Heart right ventricle (tissue), 16 donors: ENCODE data around the gene PMS2. TPM values are rescaled to one million over a fixed set of nuclear protein-coding genes. Genes with fewer than 3 reads are reported as not detected.
"Not testable (repeated sequence)": the region's sequence is repeated elsewhere in the genome, so short reads cannot be mapped to it uniquely, and the experiment has no call there.

Experiments used
- ATAC-seq, 8 donors: fragments of 200-7000 bp; cut with Tn5 transposase; one replicate each; pipeline ENCODE4 v1.9.1; 2020; ENCODE audit warnings: mild to moderate bottlenecking in 8 of 8, moderate library complexity in 8 of 8, moderate number of reproducible peaks in 1 of 8
- DNase-seq, 2 donors: peaks; one replicate each; pipeline ENCODE4 v3.0.0-alpha.2; 2020
- H3K27ac ChIP-seq, 10 donors: fragments of 200-600 bp; sonication (generic) in 2 of 10; one replicate each; pipeline versions ENCODE4 v1.5.0 to v1.8.0; 2020 to 2022; ENCODE audit warnings: mild to moderate bottlenecking in 3 of 10
- H3K27me3 ChIP-seq, 7 donors: fragments of 200-600 bp; one replicate each; pipeline ENCODE4 v1.8.0; 2021 to 2022; ENCODE audit warnings: mild to moderate bottlenecking in 2 of 7
- H3K36me3 ChIP-seq, 9 donors: fragments of 200-600 bp; sonication (generic) in 1 of 9; one replicate each; pipeline versions ENCODE4 v1.5.0 to v1.8.0; 2020 to 2022; ENCODE audit warnings: mild to moderate bottlenecking in 2 of 9
- H3K4me1 ChIP-seq, 9 donors: fragments of 200-600 bp; sonication (generic) in 1 of 9; one replicate each; pipeline versions ENCODE4 v1.5.0 to v1.8.0; 2020 to 2022; ENCODE audit warnings: mild to moderate bottlenecking in 4 of 9
- H3K4me3 ChIP-seq, 10 donors: fragments of 200-600 bp; sonication (generic) in 2 of 10; one replicate each; pipeline versions ENCODE4 v1.5.0 to v1.8.0; 2020 to 2022; ENCODE audit warnings: mild to moderate bottlenecking in 7 of 10, moderate library complexity in 2 of 10
- H3K9me3 ChIP-seq, 11 donors: fragments of 200-600 bp in 10 of 11; sonication (generic) in 2 of 11; one replicate each; pipeline versions ENCODE4 v1.5.0 to v1.8.0; 2013 to 2022; ENCODE audit warnings: mild to moderate bottlenecking in 2 of 11, control low read depth in 1 of 11, moderate library complexity in 1 of 11
- CTCF ChIP-seq, 9 donors: fragments of 200-600 bp; sonication (generic) in 2 of 9; IDR thresholded peaks; one replicate each; pipeline versions ENCODE4 v1.5.0 to v1.8.0; 2021 to 2022; ENCODE audit warnings: antibody characterized with exemption in 9 of 9, mild to moderate bottlenecking in 5 of 9, moderate library complexity in 1 of 9
- WGBS, 2 donors: extraction: QIAGEN DNeasy Blood & Tissue Kit; methylation state at CpG; one replicate each; pipeline ENCODE4 v1.1.7; 2013; ENCODE audit warnings: inconsistent platforms in 1 of 2; 5-methylcytosine and 5-hydroxymethylcytosine counted together
- intact Hi-C, 10 donors: fragments of 100-400 bp; cut with DNase I; formaldehyde crosslinking; loops; one replicate each; pipeline versions ENCODE4 v1.11.1 to v1.14.2; 2022
- long read RNA-seq, 3 donors: library from polyadenylated mRNA; unstranded; transcript quantifications; one replicate each; pipeline ENCODE4 v2.0.0, GENCODE V29; 2020 to 2021
- polyA plus RNA-seq, 2 donors: library from polyadenylated mRNA; stranded (reverse); fragments of 200-250 nt; gene quantifications; one replicate each; pipeline ENCODE4 v1.2.3, GENCODE V29; 2013
- total RNA-seq, 10 donors: library from RNA; stranded (reverse); fragmentation: NEBNext Ultra II Directional in 3 of 10; extraction: Animal tissue kit (Norgen Biotek cat#: 25700) in 3 of 10; gene quantifications; one replicate each; pipeline versions ENCODE4 v1.2.1 to v1.2.4, GENCODE V29; 2021 to 2023
- donor health status: Arrhythmogenic right ventricular cardiomyopathy.
- donor health status: ischemic (EF 13 %, LVEDD 7.1; RV severe dilation, severe dysfunction).
- donor health status: healthy with polysubstance abuse.
- donor health status: DM: no; HTN: yes; CAD: no.
- donor health status: DM: no; HTN: no; CAD: no.
- donor health status: ischemic (EF 25% LVEDD 6.9; RV normal size, moderate dysfunction).
- donor health status: ischemic (EF 25% LVEDD 5.7; RV mildly dilated, moderate dysfunction).
- donor health status: healthy.
- donor health status: DM: yes; HTN: yes; CAD: no.
- donor health status: Ischemic cardiomyopathy.
- donor health status: ischemic (EF 35%, LVEDD 5.7; RV mildly dilated, moderate dysfunction).
- donor health status: nonischemic (EF 11% LVEDD 7.7; RV severe dilation, severe dysfunction).
- donor health status: DM: yes; HTN: yes; CAD: no.
- donor health status: PGD.
- donor health status: ischemic (EF 29% LVEDD 5.4; RV normal size, mild dysfunction).
- donor health status: nonischemic (EF 23%, LVEDD 6.1; RV moderate dilation, normal function).

Gene PMS2
- total RNA-seq (1 to 10 TPM; 5.1 to 8.9 (median 6.7) TPM), polyA plus RNA-seq (1 to 10 TPM; 2.9 to 3.0 TPM)
- long read RNA-seq, donor 1, partial matches to known transcripts = 1 of 5 reads
- long read RNA-seq, donor 1, other reads (novel, unspliced or antisense) = 1 of 5 reads
- long read RNA-seq, donor 2, partial matches to known transcripts = 0 of 1 reads
- long read RNA-seq, donor 2, other reads (novel, unspliced or antisense) = 0 of 1 reads
- long read RNA-seq, donor 3, transcript PMS2-201 (15 exons, 2,855 nt) = major isoform, 10 of 20 reads
- long read RNA-seq, donor 3, partial matches to known transcripts = 6 of 20 reads
- long read RNA-seq, donor 3, other reads (novel, unspliced or antisense) = 4 of 20 reads

GRCh38 chr7:6008668-6009611, at the start of gene PMS2, which contains the start of gene AIMP2:
Gene PMS2 (minus strand): TSS chr7:6009049. CDS start chr7:6009019, 30 bp downstream.
Gene AIMP2 (plus strand): TSS chr7:6009272. CDS start chr7:6009364, 92 bp downstream.
- Histone ChIP-seq H3K27ac (peak within 1 kb of the TSS; percentile 72 to 98 (median 93)), H3K36me3 (peaks cover 0 to 58% (median 0%) of the 10 kb centered on the region in 9 donors), H3K9me3 (no peaks in the 10 kb centered on the region), H3K4me3 (peak within 1 kb of the TSS; percentile 53 to 95 (median 73)), H3K27me3 (no peaks in the 10 kb centered on the region), H3K4me1 (peaks cover 5 to 49% (median 32%) of the 10 kb centered on the region in 9 donors)
- WGBS, 2 donors = 0% methylated on average over 83 to 84 of the region's 84 CpGs
- DNase-seq (peak; percentile 96 to 99), ATAC-seq (peak; percentile 97 to 99 (median 98))
- intact Hi-C loops = loop anchor here in 2 of 10 donors (10.0 kb wide), 1 partner anchor 426 kb away; no protein-coding TSS in a partner anchor
- TF ChIP-seq CTCF (IDR thresholded peaks at IDR 0.05) = peak in 3 of 9 donors; percentile 20 to 33 (median 20)

GRCh38 chr7:6057316-6058129, 48.7 kb upstream of the PMS2 start:
- no peak for TF ChIP-seq CTCF (IDR thresholded peaks at IDR 0.05)
- peaks cover 0 to 27% (median 16%) of the 10 kb centered on the region in 9 donors for H3K36me3 ChIP-seq
- DNase-seq (no peak), ATAC-seq (no peak)
- no peaks in the 10 kb centered on the region for H3K27me3 ChIP-seq
- no peaks in the 10 kb centered on the region for H3K9me3 ChIP-seq
- intact Hi-C loops = no loop called here
- H3K4me1 ChIP-seq = peaks cover 0 to 31% (median 24%) of the 10 kb centered on the region in 9 donors
- H3K4me3 ChIP-seq = peak overlapping the region in 6 of 10 donors; percentile 80 to 98 (median 91)
- peak overlapping the region in 3 of 10 donors; percentile 7 to 90 (median 83) for H3K27ac ChIP-seq
- WGBS, 2 donors = 73 to 77% methylated on average over 14 of the region's 14 CpGs

GRCh38 chr7:6056616-6057015, 47.8 kb upstream of the PMS2 start:
- no peaks in the 10 kb centered on the region for H3K27me3 ChIP-seq
- WGBS, 2 donors = 53 to 72% methylated on average over 1 of the region's 1 CpG
- H3K36me3 ChIP-seq = peaks cover 0 to 36% (median 16%) of the 10 kb centered on the region in 9 donors
- H3K27ac ChIP-seq = no peak overlapping the region
- no peaks in the 10 kb centered on the region for H3K9me3 ChIP-seq
- DNase-seq (no peak), ATAC-seq (no peak)
- peaks cover 0 to 31% (median 24%) of the 10 kb centered on the region in 9 donors for H3K4me1 ChIP-seq
- intact Hi-C loops = no loop called here
- H3K4me3 ChIP-seq = no peak overlapping the region
- no peak for TF ChIP-seq CTCF (IDR thresholded peaks at IDR 0.05)

GRCh38 chr7:6051185-6051584, 42.3 kb upstream of the PMS2 start:
- intact Hi-C loops, H3K4me3 ChIP-seq, H3K27me3 ChIP-seq, H3K9me3 ChIP-seq, H3K4me1 ChIP-seq, DNase-seq, ATAC-seq: not testable (repeated sequence)
- H3K27ac ChIP-seq = peak overlapping the region in 1 of 10 donors; percentile 78
- H3K36me3 ChIP-seq = peaks cover 0 to 89% (median 41%) of the 10 kb centered on the region in 9 donors
- 96 to 97% methylated on average over 9 of the region's 9 CpGs for WGBS, 2 donors
